ENCODE measurements around the gene RAB25.

The RAB25 gene

GRCh38 chr1:156090840-156091188 is 29.9 kb downstream of the RAB25 start:
- peak overlapping the region; percentile 15 for H3K27ac ChIP-seq (ENCODE audit: poor library complexity, severe bottlenecking)
- H3K4me1 ChIP-seq (ENCODE audit: insufficient read depth, poor library complexity, severe bottlenecking) = peaks cover 4% of the 10 kb centered on the region
- ATAC-seq (ENCODE audit: low read depth) (peak; percentile 94), DNase-seq (ENCODE audit: low spot score) (peak; percentile 86)
- no peaks in the 10 kb centered on the region for H3K27me3 ChIP-seq (ENCODE audit: insufficient read depth, poor library complexity, severe bottlenecking)
- H3K4me3 ChIP-seq (ENCODE audit: severe bottlenecking) = no peak overlapping the region
- TF ChIP-seq CTCF (IDR thresholded peaks at IDR 0.05; ENCODE audit: poor library complexity, severe bottlenecking) = peak; percentile 90
- H3K36me3 ChIP-seq (ENCODE audit: low read depth) = no peaks in the 10 kb centered on the region
- H3K9me3 ChIP-seq (ENCODE audit: severe bottlenecking) = no peaks in the 10 kb centered on the region

- Histone ChIP-seq H3K4me1 (ENCODE audit: insufficient read depth, poor library complexity, severe bottlenecking) (peaks cover 12% of the 10 kb centered on the region), H3K27me3 (ENCODE audit: insufficient read depth, poor library complexity, severe bottlenecking) (no peaks in the 10 kb centered on the region), H3K9me3 (ENCODE audit: severe bottlenecking) (no peaks in the 10 kb centered on the region), H3K36me3 (ENCODE audit: low read depth) (no peaks in the 10 kb centered on the region), H3K27ac (ENCODE audit: poor library complexity, severe bottlenecking) (no peak overlapping the region), H3K4me3 (ENCODE audit: severe bottlenecking) (no peak overlapping the region)
- no peak for TF ChIP-seq CTCF (IDR thresholded peaks at IDR 0.05; ENCODE audit: poor library complexity, severe bottlenecking)
- ATAC-seq (ENCODE audit: low read depth) (no peak), DNase-seq (ENCODE audit: low spot score) (no peak)
Observed at GRCh38 chr1:156091610-156092009, 30.6 kb downstream of the RAB25 start.

- no peaks in the 10 kb centered on the region for H3K27me3 ChIP-seq (ENCODE audit: insufficient read depth, poor library complexity, severe bottlenecking)
- peak overlapping the region; percentile 51 for H3K27ac ChIP-seq (ENCODE audit: poor library complexity, severe bottlenecking)
- no peaks in the 10 kb centered on the region for H3K9me3 ChIP-seq (ENCODE audit: severe bottlenecking)
- H3K36me3 ChIP-seq (ENCODE audit: low read depth) = no peaks in the 10 kb centered on the region
- ATAC-seq (ENCODE audit: low read depth) = peak; percentile 45
- H3K4me3 ChIP-seq (ENCODE audit: severe bottlenecking) = no peak overlapping the region
- no peak for DNase-seq (ENCODE audit: low spot score)
- peaks cover 24% of the 10 kb centered on the region for H3K4me1 ChIP-seq (ENCODE audit: insufficient read depth, poor library complexity, severe bottlenecking)
- TF ChIP-seq CTCF (IDR thresholded peaks at IDR 0.05; ENCODE audit: poor library complexity, severe bottlenecking) = no peak
Observed at GRCh38 chr1:156095906-156096508, 35.0 kb downstream of the RAB25 start.

- H3K9me3 ChIP-seq (ENCODE audit: severe bottlenecking) = no peaks in the 10 kb centered on the region
- H3K36me3 ChIP-seq (ENCODE audit: low read depth) = no peaks in the 10 kb centered on the region
- peak; percentile 96 for TF ChIP-seq CTCF (IDR thresholded peaks at IDR 0.05; ENCODE audit: poor library complexity, severe bottlenecking)
- ATAC-seq (ENCODE audit: low read depth) (peak; percentile 93), DNase-seq (ENCODE audit: low spot score) (peak; percentile 84)
- no peak overlapping the region for H3K4me3 ChIP-seq (ENCODE audit: severe bottlenecking)
- peaks cover 23% of the 10 kb centered on the region for H3K4me1 ChIP-seq (ENCODE audit: insufficient read depth, poor library complexity, severe bottlenecking)
- H3K27ac ChIP-seq (ENCODE audit: poor library complexity, severe bottlenecking) = peak overlapping the region; percentile 51
- H3K27me3 ChIP-seq (ENCODE audit: insufficient read depth, poor library complexity, severe bottlenecking) = no peaks in the 10 kb centered on the region
Observed at GRCh38 chr1:156096640-156097391, 35.9 kb downstream of the RAB25 start.

All from RWPE2 (cell line).